Osteoblast (primary cell): ENCODE results near the gene ALDH8A1. TPM values are rescaled to one million over a fixed set of nuclear protein-coding genes. Genes with fewer than 3 reads are reported as not detected.

Experiments used
- DNase-seq: peaks from one replicate; pipeline ENCODE4 v3.0.0; 2011; ENCODE audit warnings: low spot score, mixed read lengths; ENCODE audit not compliant: insufficient read length; ENCODE audit errors: missing footprints
- H2AFZ ChIP-seq: 2 replicates; pipeline ENCODE4 v1.6.0; 2011; ENCODE audit warnings: mild to moderate bottlenecking, low read length
- H3K27ac ChIP-seq: 2 replicates; pipeline ENCODE4 v1.5.1; 2011; ENCODE audit warnings: mild to moderate bottlenecking, low read depth, low read length, moderate library complexity
- H3K27me3 ChIP-seq: 2 replicates; pipeline ENCODE4 v1.6.0; 2012; ENCODE audit warnings: mild to moderate bottlenecking, control low read depth, inconsistent platforms, low read length, moderate library complexity; ENCODE audit not compliant: insufficient read depth
- H3K36me3 ChIP-seq: 2 replicates; pipeline ENCODE4 v1.5.1; 2011; ENCODE audit warnings: mild to moderate bottlenecking, low read length, control low read depth, moderate library complexity; ENCODE audit not compliant: insufficient read depth
- H3K4me1 ChIP-seq: 2 replicates; pipeline ENCODE4 v1.5.1; 2011; ENCODE audit warnings: mild to moderate bottlenecking, low read length, control low read depth, moderate library complexity; ENCODE audit not compliant: insufficient read depth
- H3K4me2 ChIP-seq: 2 replicates; pipeline ENCODE4 v1.6.0; 2011; ENCODE audit warnings: mild to moderate bottlenecking, low read length; ENCODE audit not compliant: insufficient read depth
- H3K4me3 ChIP-seq: fragments of 200-600 bp; sonication (generic); 3 replicates; pipeline ENCODE4 v1.5.1; 2012; ENCODE audit warnings: mild to moderate bottlenecking, low read length, inconsistent platforms; ENCODE audit not compliant: insufficient read depth
- H3K79me2 ChIP-seq: 2 replicates; pipeline ENCODE4 v1.6.0; 2012; ENCODE audit warnings: mild to moderate bottlenecking, low read length, control low read depth, inconsistent platforms; ENCODE audit not compliant: insufficient read depth
- H3K9me3 ChIP-seq: 2 replicates; pipeline ENCODE4 v1.5.1; 2011; ENCODE audit warnings: low read depth, low read length, control low read depth
- H4K20me1 ChIP-seq: 2 replicates; pipeline ENCODE4 v1.6.0; 2012; ENCODE audit warnings: mild to moderate bottlenecking, low read length, control low read depth; ENCODE audit not compliant: insufficient read depth
- CTCF ChIP-seq: IDR thresholded peaks from 2 replicates; pipeline ENCODE4 v1.5.1; 2011; ENCODE audit warnings: mild to moderate bottlenecking, low read depth, low read length, moderate library complexity; ENCODE audit errors: extremely low read depth
- total RNA-seq: library from RNA; depleted of rRNA; stranded (reverse); fragments of >200 nt; gene quantifications from 2 replicates; pipeline ENCODE4 v1.2.3, GENCODE V29; 2012

ALDH8A1 gene
- total RNA-seq, 1 donor = under 0.01 TPM

DNA sequence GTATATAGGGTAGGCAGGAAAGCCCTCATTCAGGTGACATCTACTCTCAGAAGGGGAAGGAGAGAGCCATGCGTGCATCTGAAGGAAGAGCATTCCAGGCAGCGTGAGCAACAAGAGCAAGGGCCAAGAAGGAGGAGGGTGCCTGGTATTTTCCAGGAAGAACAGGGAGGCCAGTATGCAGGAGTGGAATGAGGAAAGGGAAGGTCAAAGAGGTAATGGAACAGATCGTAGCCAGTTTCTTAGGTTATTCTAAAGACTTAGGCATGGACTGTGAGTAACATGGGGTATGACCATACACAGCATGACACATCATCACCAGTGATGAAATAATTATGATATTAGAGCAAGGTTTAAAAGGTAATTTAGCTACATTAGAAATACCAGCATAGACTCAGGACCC lies 24.1 kb downstream of the ALDH8A1 start:
- Histone ChIP-seq H3K9me3 (no peaks in the 10 kb centered on the region), H3K4me2 (no peak overlapping the region), H3K4me3 (no peak overlapping the region), H3K27ac (peak overlapping the region; percentile 59), H2AFZ (no peak overlapping the region), H3K79me2 (no peaks in the 10 kb centered on the region), H3K4me1 (peaks cover 8% of the 10 kb centered on the region), H3K36me3 (no peaks in the 10 kb centered on the region), H3K27me3 (no peaks in the 10 kb centered on the region), H4K20me1 (no peaks in the 10 kb centered on the region)
- peak; percentile 79 for DNase-seq
- no peak for TF ChIP-seq CTCF

DNA sequence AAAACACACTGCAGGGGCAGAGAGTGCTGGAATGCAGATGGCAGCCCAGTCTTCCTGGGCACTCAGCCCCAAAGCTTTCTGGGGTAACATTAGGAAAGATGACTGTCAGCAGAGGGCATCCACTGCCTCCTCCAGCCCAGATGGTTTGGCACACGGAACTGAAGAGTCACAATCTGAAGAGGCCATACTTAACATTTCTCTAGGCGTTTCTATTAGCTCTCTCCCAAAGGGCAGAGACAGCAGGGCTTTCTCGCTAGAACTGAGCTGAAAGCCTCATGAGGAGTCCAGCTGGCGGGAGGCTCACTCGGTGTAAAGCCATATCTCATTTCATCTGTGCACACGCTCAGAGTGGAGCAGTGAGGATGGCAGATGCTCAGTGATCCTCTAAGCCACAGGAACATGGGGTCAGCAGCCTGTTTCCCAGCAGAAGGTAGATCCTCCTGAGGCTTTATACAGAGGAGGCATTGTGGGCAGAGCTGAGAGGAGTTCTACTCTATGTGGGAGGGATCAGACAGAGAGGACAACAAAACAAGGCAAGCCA lies 28.1 kb downstream of the ALDH8A1 start:
- Histone ChIP-seq H3K4me3 (no peak overlapping the region), H3K4me1 (peaks cover 8% of the 10 kb centered on the region), H3K9me3 (no peaks in the 10 kb centered on the region), H3K36me3 (no peaks in the 10 kb centered on the region), H3K4me2 (no peak overlapping the region), H4K20me1 (no peaks in the 10 kb centered on the region), H3K27ac (no peak overlapping the region), H3K27me3 (no peaks in the 10 kb centered on the region), H3K79me2 (no peaks in the 10 kb centered on the region), H2AFZ (no peak overlapping the region)
- no peak for TF ChIP-seq CTCF
- DNase-seq = no peak

DNA sequence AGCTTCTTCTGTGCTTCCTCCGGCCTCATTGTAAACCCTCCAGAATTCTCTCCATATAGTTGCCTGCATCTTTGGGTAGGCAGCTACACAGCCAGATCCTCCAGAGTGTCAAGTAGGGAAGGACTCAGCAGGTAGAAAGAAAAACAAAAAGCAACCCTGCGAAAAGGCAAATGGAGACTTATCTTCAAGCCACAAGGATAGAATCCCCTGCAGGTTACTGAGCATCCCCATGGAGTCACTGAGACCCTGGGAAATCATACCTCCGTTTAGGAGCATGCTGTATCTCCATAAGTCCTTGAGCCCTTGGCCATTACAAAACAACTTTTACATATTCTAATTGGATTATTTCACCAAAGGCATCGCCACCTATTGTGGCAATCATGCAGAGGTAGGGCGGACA lies 28.6 kb downstream of the ALDH8A1 start:
- Histone ChIP-seq H3K4me2 (no peak overlapping the region), H4K20me1 (no peaks in the 10 kb centered on the region), H3K27me3 (no peaks in the 10 kb centered on the region), H3K4me3 (no peak overlapping the region), H2AFZ (no peak overlapping the region), H3K79me2 (no peaks in the 10 kb centered on the region), H3K9me3 (no peaks in the 10 kb centered on the region), H3K4me1 (peaks cover 8% of the 10 kb centered on the region), H3K27ac (no peak overlapping the region), H3K36me3 (no peaks in the 10 kb centered on the region)
- DNase-seq = no peak
- TF ChIP-seq CTCF = no peak

DNA sequence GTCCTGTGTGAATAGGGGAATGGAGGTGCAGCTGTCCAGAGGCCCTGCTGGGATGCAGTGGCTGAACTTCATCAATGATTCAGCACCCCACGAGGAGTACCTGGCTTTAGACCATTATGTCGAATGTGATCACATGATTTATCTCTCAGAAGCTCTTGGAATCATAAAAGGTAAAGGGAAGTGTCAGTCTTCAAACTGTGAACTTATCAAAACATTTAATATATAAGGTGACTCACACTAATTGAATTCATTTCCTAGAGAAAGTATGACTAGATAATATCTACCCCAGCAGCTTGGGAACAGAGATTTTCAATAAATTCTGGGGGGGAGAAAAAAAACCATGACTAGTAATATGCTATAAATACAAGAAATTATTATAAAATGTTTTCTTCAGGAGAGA lies 29.5 kb downstream of the ALDH8A1 start:
- Histone ChIP-seq H4K20me1 (no peaks in the 10 kb centered on the region), H3K4me1 (peaks cover 2% of the 10 kb centered on the region), H3K36me3 (no peaks in the 10 kb centered on the region), H3K79me2 (no peaks in the 10 kb centered on the region), H3K27me3 (no peaks in the 10 kb centered on the region), H3K4me3 (no peak overlapping the region), H3K27ac (no peak overlapping the region), H3K9me3 (no peaks in the 10 kb centered on the region), H3K4me2 (no peak overlapping the region), H2AFZ (no peak overlapping the region)
- no peak for TF ChIP-seq CTCF
- no peak for DNase-seq
